Islet precursor cell (in vitro differentiated cells): ENCODE data around the gene EPM2A.

Experiments used
- DNase-seq: peaks from one replicate; pipeline ENCODE4 v3.0.0-alpha.2; 2018

The EPM2A gene

GRCh38 chr6:145669627-145670034 lies 65.7 kb downstream of the EPM2A start:
- DNase-seq = no peak

GRCh38 chr6:145668844-145669243 lies 66.5 kb downstream of the EPM2A start:
- DNase-seq = no peak

DNA sequence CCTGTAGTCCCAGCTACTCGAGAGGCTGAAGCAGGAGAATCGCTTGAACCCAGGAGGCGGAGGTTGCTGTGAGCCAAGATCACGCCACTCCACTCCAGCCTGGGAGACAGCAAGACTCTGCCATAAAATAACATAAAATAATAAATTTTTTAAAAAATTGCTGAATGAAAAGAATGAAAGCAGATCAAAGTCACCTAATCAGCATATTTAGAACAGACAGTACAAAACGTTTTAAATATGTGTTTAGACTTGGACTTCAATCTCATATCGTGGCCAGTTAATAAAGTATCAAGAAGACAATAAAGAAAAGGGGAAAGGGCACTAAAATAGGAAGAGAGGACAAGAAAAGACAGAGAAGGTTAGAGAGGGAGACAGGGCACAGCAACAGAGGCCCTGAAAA lies 74.6 kb downstream of the EPM2A start:
- no peak for DNase-seq

DNA sequence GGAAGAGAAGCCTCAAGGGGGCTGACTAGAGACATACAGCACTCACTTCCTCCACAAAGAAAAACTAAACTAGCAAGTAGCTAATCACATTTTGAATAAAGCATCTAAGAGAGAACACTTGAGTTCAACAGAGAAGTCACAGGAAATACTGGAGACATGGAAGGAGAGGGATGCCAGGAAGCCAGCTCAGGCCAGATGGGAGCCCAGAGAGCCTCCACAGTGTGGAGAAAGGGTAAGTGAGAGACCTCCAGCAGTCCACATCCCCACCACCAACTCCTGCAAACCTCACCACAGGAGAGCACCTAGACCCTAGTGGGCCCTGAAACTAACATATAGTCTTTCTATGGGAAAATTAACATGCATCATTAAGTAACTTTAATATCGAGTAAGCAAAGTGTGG lies 79.2 kb downstream of the EPM2A start:
- DNase-seq = no peak

DNA sequence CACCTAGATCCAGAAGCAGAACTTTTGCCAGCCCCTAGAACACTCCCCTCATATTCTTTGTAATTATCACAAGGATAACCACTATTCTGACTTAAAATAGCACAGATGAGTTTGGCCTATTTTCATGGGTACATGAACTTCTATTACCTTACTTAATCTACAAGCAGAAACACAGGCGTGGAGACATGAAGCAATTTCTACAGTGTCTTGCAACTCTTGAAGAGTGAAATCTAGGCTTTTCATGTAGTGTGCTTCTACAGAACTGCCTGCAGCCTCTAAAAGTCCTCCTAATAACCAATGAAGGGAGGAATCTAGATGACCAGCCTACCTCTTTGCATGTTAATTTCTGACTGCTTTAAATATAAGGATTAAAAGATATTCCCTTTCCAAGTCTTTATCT lies 82.7 kb downstream of the EPM2A start:
- DNase-seq = no peak

DNA sequence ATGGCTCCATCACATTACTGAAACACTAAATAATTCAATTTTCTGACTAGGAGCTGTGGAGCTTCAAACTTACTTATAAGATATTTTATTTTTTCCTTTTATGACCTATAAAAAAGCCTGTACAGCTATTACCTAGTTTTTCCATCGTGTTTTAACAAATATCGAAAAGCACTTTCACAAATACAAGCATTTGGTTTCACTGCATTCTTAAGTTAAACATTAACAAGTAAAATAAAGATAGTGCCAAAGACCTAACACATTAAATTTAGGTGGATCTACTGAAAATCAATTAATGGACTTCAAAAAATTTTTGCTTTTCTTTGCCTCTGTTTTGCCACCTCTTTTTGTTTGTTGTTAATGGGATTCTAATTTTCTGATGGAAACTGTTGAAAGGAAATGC lies 83.3 kb downstream of the EPM2A start:
- no peak for DNase-seq

DNA sequence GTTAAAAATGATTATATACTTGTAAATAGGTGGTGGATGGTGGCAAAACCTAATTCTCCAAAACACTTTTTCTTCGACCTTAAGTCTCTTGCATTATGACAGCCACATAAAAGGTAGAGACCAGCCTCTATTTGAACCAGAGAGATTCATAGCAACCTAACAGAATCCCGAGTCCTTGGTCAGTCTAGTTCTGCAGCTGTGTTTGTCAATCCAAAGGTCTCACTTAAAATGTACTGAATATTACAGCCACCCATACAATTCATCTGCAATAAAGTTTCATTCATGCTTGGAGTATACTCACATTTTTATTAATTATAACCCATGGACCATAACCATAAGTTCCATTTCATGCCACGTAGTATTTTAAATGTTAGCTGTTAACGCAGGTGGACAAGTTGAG lies 87.2 kb downstream of the EPM2A start:
- no peak for DNase-seq

DNA sequence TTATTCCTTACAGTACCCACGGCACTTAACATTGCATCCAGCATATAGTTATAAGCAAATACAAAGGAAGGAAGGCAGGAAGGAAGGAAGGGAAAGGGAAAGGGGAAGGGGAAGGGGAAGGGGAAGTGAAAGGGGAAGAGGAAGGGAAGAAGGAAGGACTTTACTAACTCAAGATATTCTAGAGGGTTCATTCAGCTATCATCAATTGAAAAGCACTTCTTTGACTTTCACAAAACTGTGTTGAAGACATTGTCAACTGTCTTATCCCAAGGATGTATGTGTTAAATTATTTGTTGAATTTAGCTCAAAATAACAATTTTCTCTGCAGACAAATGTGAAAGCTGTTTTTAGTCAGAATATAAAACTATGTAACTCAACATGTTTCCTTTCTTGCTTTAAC lies 87.7 kb downstream of the EPM2A start:
- no peak for DNase-seq

DNA sequence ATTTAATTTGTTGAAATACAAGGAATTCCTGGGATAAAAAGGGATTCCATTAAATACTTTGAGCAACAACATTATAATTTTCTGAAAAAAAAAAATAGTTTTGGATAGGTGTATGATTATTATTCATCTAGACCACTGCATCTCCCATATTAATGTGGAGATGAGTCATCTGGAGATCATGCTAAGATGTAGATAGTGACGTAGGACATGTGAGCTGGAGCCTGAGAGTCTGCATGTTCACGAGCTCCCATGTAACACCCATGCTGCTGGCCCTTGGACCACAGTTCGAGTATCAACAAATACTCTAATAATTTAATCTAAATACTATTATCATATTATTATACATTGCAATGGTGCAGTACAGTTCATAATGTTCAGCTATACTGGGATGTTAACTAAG lies 91.6 kb downstream of the EPM2A start:
- DNase-seq = no peak

DNA sequence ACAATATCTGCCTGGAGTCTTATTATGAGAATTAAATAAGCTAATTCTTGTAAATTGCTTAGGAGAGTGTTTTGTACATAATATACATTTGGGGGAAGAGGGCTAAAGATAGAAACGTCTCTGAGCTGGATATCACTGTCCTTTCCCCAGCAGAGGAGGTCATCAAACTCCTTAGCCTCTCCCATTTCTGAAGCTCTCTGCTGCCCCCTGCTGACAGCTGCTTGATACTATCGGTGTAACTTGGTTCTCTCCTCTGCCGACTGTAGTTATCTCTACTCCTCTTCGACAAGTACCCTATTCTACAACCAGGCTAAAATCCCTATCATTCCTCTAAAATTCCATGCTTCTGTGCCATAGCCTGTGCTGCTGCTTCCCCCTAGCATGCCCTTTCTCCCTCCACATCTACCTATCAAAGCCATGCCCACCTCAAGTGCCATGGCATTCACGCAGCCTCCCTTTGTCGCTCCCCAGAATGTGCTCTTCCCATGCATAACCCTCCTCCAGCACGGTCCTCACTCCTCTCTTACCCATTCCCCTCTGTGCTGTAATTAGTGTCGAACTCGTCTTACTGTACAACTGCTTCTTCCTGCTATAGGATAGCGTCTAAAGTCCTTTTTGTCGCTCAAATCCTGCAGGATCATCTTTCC lies 101.2 kb downstream of the EPM2A start:
- DNase-seq = peak; percentile 92

GRCh38 chr6:145632971-145633370 lies 102.3 kb downstream of the EPM2A start:
- peak; percentile 54 for DNase-seq

DNA sequence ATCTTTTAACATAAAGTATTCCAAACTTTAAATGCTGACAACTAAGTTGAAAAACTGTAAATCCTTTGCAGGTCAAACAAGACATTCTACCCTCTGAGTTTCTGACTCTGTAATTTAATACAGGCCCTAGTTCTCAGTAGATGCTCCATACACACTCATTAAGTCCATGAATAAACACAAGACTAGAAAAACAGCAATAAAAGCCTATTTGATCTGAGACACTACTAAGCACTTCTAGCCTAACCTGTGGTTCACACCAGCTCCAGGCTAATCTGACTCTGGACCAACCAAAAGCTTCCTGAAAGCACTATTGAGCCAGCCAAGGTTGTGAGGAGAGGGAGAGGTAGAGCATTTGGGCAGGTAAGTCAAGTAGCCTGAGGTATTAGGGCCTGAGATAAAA lies 103.9 kb downstream of the EPM2A start:
- no peak for DNase-seq

DNA sequence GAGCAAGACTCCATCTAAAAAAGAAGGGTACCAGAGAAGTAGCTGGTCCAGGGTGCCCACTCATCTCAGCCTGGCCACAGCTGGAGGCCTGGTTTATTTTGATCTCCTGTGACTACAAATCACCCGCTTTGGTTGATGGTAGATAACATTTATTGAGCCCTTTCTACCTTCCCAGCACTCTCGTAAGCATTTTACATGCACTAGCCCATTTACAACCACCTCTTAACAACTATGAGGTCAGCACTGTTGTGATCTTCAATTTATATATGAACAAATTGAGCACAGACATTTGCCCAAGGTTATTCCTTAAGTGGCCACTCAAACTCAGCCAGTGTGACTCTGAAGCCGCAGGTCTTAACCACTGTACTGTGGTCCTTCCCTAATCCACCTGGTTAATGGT lies 104.7 kb downstream of the EPM2A start:
- no peak for DNase-seq

DNA sequence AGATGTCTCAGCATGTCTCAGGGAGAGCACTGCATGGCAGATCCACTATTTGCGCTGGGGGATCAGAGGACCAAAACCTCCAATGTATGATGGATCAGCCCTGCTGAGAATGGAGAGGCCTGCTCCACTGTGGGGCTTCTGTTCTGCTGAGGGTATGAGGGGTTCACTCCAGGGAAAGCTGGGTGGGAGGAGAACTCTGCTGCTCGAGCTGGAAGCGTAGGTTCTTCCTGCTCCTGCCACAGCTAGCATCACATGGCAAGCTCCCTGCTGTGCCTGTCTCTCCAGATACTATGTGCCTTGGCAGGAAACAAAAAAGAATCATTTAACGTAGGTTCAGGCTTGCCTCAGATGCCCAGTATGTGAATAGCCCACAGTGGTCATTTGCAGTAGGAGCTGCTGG lies 105.8 kb downstream of the EPM2A start:
- DNase-seq = no peak

DNA sequence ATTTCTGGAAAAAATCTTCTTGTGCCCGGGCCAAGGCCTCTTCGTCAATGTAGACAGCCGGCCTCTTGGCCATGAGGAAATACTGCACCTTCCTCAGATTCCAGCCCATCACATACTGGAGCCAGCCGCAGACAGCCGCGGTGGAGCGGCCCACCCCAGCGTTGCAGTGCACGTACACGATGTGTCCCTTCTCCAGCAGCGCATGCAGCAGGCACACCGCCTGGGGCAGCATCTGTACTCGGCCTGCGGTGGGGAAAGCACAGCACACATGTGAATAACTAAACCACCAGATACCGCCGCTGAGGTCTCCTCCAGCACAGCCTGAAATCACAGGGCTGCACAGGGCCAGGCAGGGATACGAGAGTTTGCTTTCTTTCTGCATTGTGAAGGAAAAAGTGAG lies 107.9 kb downstream of the EPM2A start:
- DNase-seq = no peak

DNA sequence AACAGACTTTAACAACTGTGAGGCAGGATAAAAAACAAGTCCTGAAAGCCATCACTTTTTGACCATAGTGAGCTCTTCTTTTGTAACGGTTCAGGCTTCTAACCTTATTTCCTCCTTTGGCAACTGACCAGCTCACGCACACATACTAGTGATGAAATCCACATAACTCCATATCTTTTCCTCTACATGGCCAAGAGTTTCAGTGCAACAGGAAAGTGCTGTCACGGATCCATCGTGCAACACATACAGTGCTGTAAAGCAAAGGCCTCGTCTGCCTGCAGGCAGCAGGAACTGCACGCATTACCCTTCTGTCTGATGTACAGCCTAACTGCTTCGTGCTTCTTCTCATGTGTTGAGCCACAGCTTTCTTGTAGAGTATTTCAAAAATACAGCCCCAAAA lies 108.5 kb downstream of the EPM2A start:
- no peak for DNase-seq

GRCh38 chr6:145623231-145623630 lies 112.1 kb downstream of the EPM2A start:
- DNase-seq = peak; percentile 76

GRCh38 chr6:145621776-145622175 lies 113.5 kb downstream of the EPM2A start:
- DNase-seq = no peak

DNA sequence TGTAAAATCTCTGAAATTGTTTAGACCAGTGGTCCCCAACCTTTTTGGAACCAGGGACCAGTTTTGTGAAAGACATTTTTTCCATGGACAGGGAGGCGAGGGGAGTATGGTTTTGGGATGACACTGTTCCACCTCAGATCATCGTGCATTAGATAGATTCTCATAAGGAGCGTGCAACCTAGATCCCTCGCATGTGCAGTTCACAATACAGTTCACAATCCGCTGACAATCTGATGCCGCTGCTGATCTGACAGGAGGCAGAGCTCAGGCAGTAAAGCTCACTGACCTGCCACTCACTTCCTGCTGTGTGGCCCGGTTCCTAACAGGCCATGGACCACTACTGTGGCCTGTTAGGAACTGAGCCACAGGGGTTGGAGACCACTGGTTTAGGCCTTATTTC lies 115.2 kb downstream of the EPM2A start:
- no peak for DNase-seq

DNA sequence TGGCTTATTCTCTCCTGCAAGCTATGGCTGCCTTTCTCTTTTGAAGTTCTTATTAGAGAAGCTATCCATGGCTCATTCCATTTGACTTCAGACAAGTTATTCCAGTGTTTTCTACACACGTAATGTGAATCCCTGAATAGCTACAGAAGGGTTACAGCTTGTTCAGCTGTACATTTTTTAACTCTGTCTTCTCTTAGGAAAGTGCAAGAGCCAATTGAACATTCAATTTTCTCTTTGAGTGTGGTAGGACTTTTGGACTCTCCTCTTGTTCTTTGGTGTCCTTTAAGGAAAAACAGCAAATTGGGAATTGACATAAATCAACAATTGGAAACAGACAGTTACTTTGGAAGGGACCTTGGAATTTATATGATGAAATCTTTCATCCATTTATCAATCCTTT lies 125.8 kb downstream of the EPM2A start:
- no peak for DNase-seq

DNA sequence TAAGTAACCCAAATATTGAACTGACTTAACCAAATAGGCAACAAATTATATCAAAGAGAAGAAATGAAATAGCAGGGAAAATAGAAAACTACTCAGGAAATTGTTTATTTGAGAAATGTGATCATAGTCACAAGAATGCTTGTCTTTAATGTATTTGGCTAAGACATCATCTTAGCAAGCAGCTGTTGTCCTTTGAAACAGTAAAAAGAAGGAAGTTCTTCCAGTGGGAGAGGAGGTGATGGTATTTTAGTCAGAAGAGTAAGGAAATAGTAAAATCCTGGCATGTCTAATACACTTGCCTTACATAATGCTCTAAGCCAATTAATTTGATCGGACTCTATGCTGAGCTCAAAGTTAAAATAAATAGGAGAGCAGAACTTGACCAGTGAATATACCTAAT lies 126.5 kb downstream of the EPM2A start:
- DNase-seq = no peak

- no peak for DNase-seq
Observed at GRCh38 chr6:145603991-145604390, 131.3 kb downstream of the EPM2A start.

- DNase-seq = no peak
Observed at GRCh38 chr6:145603424-145603833, 131.9 kb downstream of the EPM2A start.

DNA sequence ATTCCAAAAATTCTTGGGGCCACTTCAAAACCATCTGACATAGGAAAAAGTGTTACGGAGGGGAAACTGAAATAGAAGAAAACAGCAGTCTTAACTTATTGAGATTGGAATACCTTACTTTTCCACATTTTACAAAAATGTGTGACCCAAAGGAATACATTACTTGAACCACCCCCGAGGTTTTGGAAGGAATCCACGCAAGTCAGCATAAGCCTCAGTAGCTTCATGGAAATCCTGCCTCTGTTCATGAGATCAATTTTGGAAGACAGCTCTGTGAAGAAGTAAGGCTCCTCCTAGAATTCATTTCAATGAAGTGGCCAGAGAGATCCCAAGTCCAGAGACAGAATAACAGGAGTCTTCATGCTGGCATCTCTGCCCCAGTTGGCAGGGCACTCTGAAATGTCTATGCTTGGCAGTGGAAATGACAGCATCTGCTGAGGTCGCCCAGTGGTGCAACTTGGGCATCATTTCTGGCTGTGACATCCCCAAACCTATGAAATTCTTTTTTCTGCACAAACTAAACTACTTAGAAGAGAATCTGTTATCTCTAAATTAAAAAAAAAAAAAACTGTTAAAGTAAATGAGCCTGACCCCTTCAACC lies 132.5 kb downstream of the EPM2A start:
- no peak for DNase-seq

DNA sequence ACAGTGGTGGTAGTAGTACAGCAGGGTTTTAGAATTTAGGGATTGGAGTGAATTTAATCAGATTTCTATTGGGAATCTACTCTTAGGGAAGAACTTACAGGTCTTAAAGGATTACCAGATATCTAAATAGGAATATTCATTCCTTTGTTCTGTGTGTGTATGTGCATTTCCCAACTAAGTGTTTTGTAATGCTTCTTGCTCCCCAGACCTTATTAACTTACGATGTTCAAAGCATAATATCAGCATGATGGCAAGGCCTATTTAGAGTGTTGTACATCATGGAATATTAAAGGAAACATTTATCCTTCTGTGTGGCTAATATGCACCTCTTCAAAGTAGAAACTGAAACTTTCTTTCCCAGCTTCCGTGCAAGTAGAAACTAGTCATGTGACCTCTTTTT lies 133.9 kb downstream of the EPM2A start:
- no peak for DNase-seq
